HCT116 (cell line): ENCODE data around the gene PRR20D. TPM values are rescaled to one million over a fixed set of nuclear protein-coding genes. Genes with fewer than 3 reads are reported as not detected.

Experiments used
- ATAC-seq: fragments of 200-7000 bp; cut with Tn5 transposase; 2 replicates; pipeline ENCODE4 v1.9.1; 2020; ENCODE audit warnings: mild to moderate bottlenecking, moderate library complexity
- BruUV-seq: library from RNA; stranded (reverse); fragments of 400-500 nt; replicated peaks from 2 replicates; lab custom pipeline; 2021; lab: Mats Ljungman, UMichigan
- CTCF ChIA-PET: fragments of 300-600 bp; sonication (Branson Sonifier 250); formaldehyde crosslinking; loops from one replicate; lab custom pipeline; 2021; ENCODE audit warnings: antibody characterized with exemption; lab: Charles Lee
- POLR2A ChIA-PET: fragments of 300-600, 350-600 bp; sonication (Branson Sonifier 250); formaldehyde crosslinking; loops from one replicate; lab custom pipeline; 2021; ENCODE audit warnings: antibody characterized with exemption; lab: Charles Lee
- RAD21 ChIA-PET, 2 experiments: fragments of 300-600 bp; sonication (Branson Sonifier 250); formaldehyde crosslinking; loops; one replicate each; lab custom pipeline; 2023; ENCODE audit warnings: low total read pairs in 2 of 2; ENCODE audit not compliant: uncharacterized antibody in 2 of 2, unreplicated experiment in 2 of 2, low non-redundant PET in 1 of 2; lab: Charles Lee
- DNase-seq: peaks from one replicate; pipeline ENCODE4 v3.0.0-alpha.2; 2010; ENCODE audit warnings: low read depth, low spot score
- H2AFZ ChIP-seq: fragments of 200-600 bp; shearing (Covaris generic), sonication (generic); 2 replicates; pipeline ENCODE4 v1.6.1; 2017; ENCODE audit warnings: low read depth, mixed run types, mixed read lengths, antibody characterized with exemption, low read length; ENCODE audit not compliant: poor library complexity, severe bottlenecking
- H3K27ac ChIP-seq: 2 replicates; pipeline ENCODE4 v1.5.1; 2012; ENCODE audit warnings: low read depth, low read length
- H3K27me3 ChIP-seq: fragments of 200-600 bp; sonication (generic); 2 replicates; pipeline ENCODE4 v1.6.1; 2016; ENCODE audit warnings: mixed run types, low read length, mixed read lengths; ENCODE audit not compliant: insufficient read depth
- H3K36me3 ChIP-seq, 2 experiments: fragments of 200-500 bp in 1 of 2; fragments of 200-600 bp in 1 of 2; sonication (Bioruptor generic) in 1 of 2; sonication (generic) in 1 of 2; 2 replicates each; pipeline versions ENCODE4 v1.5.1 to v1.6.1; 2014 to 2016; ENCODE audit warnings: low read length in 2 of 2, inconsistent platforms in 1 of 2, mixed read lengths in 1 of 2, mixed run types in 1 of 2; ENCODE audit not compliant: insufficient read depth in 2 of 2, control insufficient read depth in 1 of 2
- H3K4me1 ChIP-seq, 2 experiments: fragments of 200-600 bp in 1 of 2; sonication (generic) in 1 of 2; 2 replicates each; pipeline versions ENCODE4 v1.5.1 to v1.6.1; 2012 to 2017; ENCODE audit warnings: low read length in 2 of 2, inconsistent platforms in 1 of 2, mild to moderate bottlenecking in 1 of 2, mixed read lengths in 1 of 2, mixed run types in 1 of 2, moderate library complexity in 1 of 2; ENCODE audit not compliant: insufficient read depth in 2 of 2, control insufficient read depth in 1 of 2
- H3K4me2 ChIP-seq: fragments of 200-600 bp; sonication (generic); 2 replicates; pipeline ENCODE4 v1.6.1; 2017; ENCODE audit warnings: mixed run types, low read length, mixed read lengths
- H3K4me3 ChIP-seq, 2 experiments: fragments of 200-600 bp in 1 of 2; sonication (generic) in 1 of 2; replicated peaks in 1 of 2; 2 replicates each; pipeline ENCODE4 v1.5.1; 2011 to 2016; ENCODE audit warnings: low read length in 2 of 2, control low read depth in 1 of 2, low read depth in 1 of 2, mild to moderate bottlenecking in 1 of 2, mixed read lengths in 1 of 2, mixed run types in 1 of 2
- H3K79me2 ChIP-seq: fragments of 200-600 bp; sonication (generic); 2 replicates; pipeline ENCODE4 v1.6.1; 2017; ENCODE audit warnings: mild to moderate bottlenecking, mixed run types, low read length, moderate library complexity, mixed read lengths; ENCODE audit not compliant: insufficient read depth
- H3K9ac ChIP-seq: fragments of 200-600 bp; sonication (generic); 2 replicates; pipeline ENCODE4 v1.6.1; 2016; ENCODE audit warnings: low read length, mixed read lengths
- H3K9me2 ChIP-seq: fragments of 200-600 bp; sonication (generic), shearing (Covaris generic); 2 replicates; pipeline ENCODE4 v1.6.1; 2017; ENCODE audit warnings: mixed run types, mild to moderate bottlenecking, moderate library complexity; ENCODE audit not compliant: insufficient read depth
- H3K9me3 ChIP-seq, 2 experiments: fragments of 200-500 bp in 1 of 2; fragments of 200-600 bp in 1 of 2; sonication (Bioruptor generic) in 1 of 2; sonication (generic) in 1 of 2; 2 replicates each; pipeline ENCODE4 v1.6.1; 2014 to 2017; ENCODE audit warnings: low read length in 2 of 2, mixed read lengths in 2 of 2, inconsistent platforms in 1 of 2, low read depth in 1 of 2, mild to moderate bottlenecking in 1 of 2, mixed run types in 1 of 2, moderate library complexity in 1 of 2; ENCODE audit not compliant: control insufficient read depth in 1 of 2, insufficient read depth in 1 of 2
- H4K20me1 ChIP-seq: fragments of 200-600 bp; sonication (generic), shearing (Covaris generic); 2 replicates; pipeline ENCODE4 v1.6.1; 2017; ENCODE audit warnings: mixed run types, mild to moderate bottlenecking, moderate library complexity; ENCODE audit not compliant: insufficient read depth
- ATF3 ChIP-seq: IDR thresholded peaks from 2 replicates; pipeline ENCODE4 v1.6.1; 2012
- CEBPB ChIP-seq: IDR thresholded peaks from 2 replicates; pipeline ENCODE4 v1.6.1; 2012; ENCODE audit warnings: low read depth
- EZH2 ChIP-seq: fragments of 200-600 bp; sonication (generic); IDR thresholded peaks from 2 replicates; pipeline ENCODE4 v1.6.1; 2017; ENCODE audit warnings: antibody characterized with exemption, mixed run types
- FOSL1 ChIP-seq: IDR thresholded peaks from 2 replicates; pipeline ENCODE4 v1.6.1; 2012; ENCODE audit warnings: low read depth
- JUND ChIP-seq: IDR thresholded peaks from 2 replicates; pipeline ENCODE4 v1.6.1; 2012
- POLR2A ChIP-seq: IDR thresholded peaks from 2 replicates; pipeline ENCODE4 v1.7.0; 2011; ENCODE audit warnings: borderline replicate concordance; ENCODE audit not compliant: insufficient read depth, insufficient read length; ENCODE audit errors: extremely low read depth
- POLR2AphosphoS5 ChIP-seq: IDR thresholded peaks from 2 replicates; pipeline ENCODE4 v1.6.1; 2011; ENCODE audit warnings: mild to moderate bottlenecking, low read depth, low read length, moderate library complexity
- SIN3A ChIP-seq: IDR thresholded peaks from 2 replicates; pipeline ENCODE4 v1.6.1; 2012; ENCODE audit warnings: low read depth
- SP1 ChIP-seq: IDR thresholded peaks from 2 replicates; pipeline ENCODE4 v1.6.1; 2012; ENCODE audit warnings: low read depth
- TCF7L2 ChIP-seq: IDR thresholded peaks from 2 replicates; pipeline ENCODE4 v1.7.0; 2011; ENCODE audit warnings: borderline replicate concordance, inconsistent platforms; ENCODE audit not compliant: insufficient read depth, insufficient read length; ENCODE audit errors: extremely low read depth
- ZNF274 ChIP-seq: fragments of 200-500 bp; sonication (Bioruptor generic); IDR thresholded peaks from 2 replicates; pipeline ENCODE4 v1.6.1; 2014; ENCODE audit warnings: mild to moderate bottlenecking, low read depth, low read length, inconsistent platforms
- intact Hi-C: fragments of 100-400 bp; cut with micrococcal nuclease; formaldehyde crosslinking; loops from 2 replicates; pipeline ENCODE4 v1.10.0; 2022
- total RNA-seq: library from RNA; stranded (reverse); gene quantifications from one replicate; pipeline ENCODE4 v1.2.1, GENCODE V29; 2021; ENCODE audit not compliant: unreplicated experiment
- TF ChIP-seq, protein P1 (sequence below): IDR thresholded peaks from 2 replicates; pipeline ENCODE4 v1.6.1; 2012
- TF ChIP-seq, protein P2 (sequence below): IDR thresholded peaks from 2 replicates; pipeline ENCODE4 v1.6.1; 2012; ENCODE audit warnings: low read depth

The PRR20D gene
- total RNA-seq, 1 experiment from 2014 or later: not detected

DNA sequence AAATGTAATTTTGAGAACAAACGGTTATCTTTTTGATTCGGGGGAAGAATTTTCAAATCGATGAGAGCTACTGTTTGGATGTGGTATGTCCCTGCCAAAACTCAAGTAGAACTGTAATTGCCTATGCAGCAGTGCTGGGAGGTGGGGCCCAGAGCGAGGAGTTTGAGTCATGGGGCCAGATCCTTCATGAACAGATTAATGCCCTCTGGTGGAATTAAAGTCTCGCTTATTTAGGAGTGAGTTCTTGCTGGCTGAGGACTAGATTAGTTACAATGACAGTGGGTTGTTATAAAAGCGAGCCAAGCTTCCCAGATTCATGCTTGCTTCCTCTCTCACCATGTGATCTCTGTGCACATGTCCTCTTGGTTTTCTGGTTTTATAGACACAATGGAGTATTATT lies 31.5 kb upstream of the PRR20D start:
- Histone ChIP-seq H3K79me2 (no peaks in the 10 kb centered on the region), H3K9me2 (no peaks in the 10 kb centered on the region), H3K9me3 (peaks cover 3 to 19% of the 10 kb centered on the region in 2 experiments; a peak in 2 of 4 replicates), H3K9ac (no peak overlapping the region), H3K4me2 (no peak overlapping the region), H3K27ac (no peak overlapping the region), H2AFZ (no peak overlapping the region), H3K27me3 (no peaks in the 10 kb centered on the region), H3K36me3 (no peaks in the 10 kb centered on the region), H4K20me1 (no peaks in the 10 kb centered on the region), H3K4me3 (no peak overlapping the region), H3K4me1 (no peaks in the 10 kb centered on the region)
- CTCF ChIA-PET: no interaction called here
- RAD21 ChIA-PET: no interaction called here
- no TSS peak for BruUV-seq
- intact Hi-C loops: no loop called here
- TF ChIP-seq POLR2A (no peak), ZNF274 (no peak), FOSL1 (no peak)
- ATAC-seq (no peak), DNase-seq (no peak)
- POLR2A ChIA-PET: no interaction called here

DNA sequence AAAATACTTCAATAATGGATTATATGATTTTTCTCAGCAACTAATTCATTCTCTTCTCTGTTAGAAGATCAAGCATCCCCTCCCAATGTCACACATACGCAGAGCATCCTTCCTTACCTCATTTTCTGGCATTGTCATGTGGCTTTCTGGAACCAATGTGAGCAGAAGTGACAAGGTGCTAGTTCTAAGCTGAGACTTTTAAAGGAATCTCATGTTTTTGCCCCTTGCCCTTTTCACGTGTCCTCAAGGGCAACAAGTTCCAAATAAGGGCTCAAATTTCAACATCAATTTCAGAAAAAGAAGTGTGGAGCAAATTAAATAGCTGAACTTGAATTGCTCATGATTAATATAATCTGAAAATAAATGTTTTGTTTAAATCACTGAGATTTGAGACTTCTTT lies 24.3 kb upstream of the PRR20D start:
- no peaks in the 10 kb centered on the region for H4K20me1 ChIP-seq
- H3K27me3 ChIP-seq: no peaks in the 10 kb centered on the region
- intact Hi-C loops: no loop called here
- no peaks in the 10 kb centered on the region for H3K36me3 ChIP-seq
- no peak overlapping the region for H3K27ac ChIP-seq
- no peaks in the 10 kb centered on the region for H3K9me2 ChIP-seq
- ChIA-PET RAD21 (no interaction called here), POLR2A (no interaction called here), CTCF (no interaction called here)
- H3K9ac ChIP-seq: no peak overlapping the region
- H3K4me1 ChIP-seq: no peaks in the 10 kb centered on the region
- H3K4me2 ChIP-seq: no peak overlapping the region
- TF ChIP-seq ZNF274: no peak
- TF ChIP-seq ATF3: no peak
- TF ChIP-seq TCF7L2: no peak
- no peak for TF ChIP-seq FOSL1
- no peak for TF ChIP-seq SIN3A
- no peak for TF ChIP-seq JUND
- TF ChIP-seq CEBPB: no peak
- TF ChIP-seq, protein P1, sequence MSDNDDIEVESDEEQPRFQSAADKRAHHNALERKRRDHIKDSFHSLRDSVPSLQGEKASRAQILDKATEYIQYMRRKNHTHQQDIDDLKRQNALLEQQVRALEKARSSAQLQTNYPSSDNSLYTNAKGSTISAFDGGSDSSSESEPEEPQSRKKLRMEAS: no peak
- TF ChIP-seq EZH2: no peak
- TF ChIP-seq POLR2AphosphoS5: no peak
- TF ChIP-seq, protein P2, sequence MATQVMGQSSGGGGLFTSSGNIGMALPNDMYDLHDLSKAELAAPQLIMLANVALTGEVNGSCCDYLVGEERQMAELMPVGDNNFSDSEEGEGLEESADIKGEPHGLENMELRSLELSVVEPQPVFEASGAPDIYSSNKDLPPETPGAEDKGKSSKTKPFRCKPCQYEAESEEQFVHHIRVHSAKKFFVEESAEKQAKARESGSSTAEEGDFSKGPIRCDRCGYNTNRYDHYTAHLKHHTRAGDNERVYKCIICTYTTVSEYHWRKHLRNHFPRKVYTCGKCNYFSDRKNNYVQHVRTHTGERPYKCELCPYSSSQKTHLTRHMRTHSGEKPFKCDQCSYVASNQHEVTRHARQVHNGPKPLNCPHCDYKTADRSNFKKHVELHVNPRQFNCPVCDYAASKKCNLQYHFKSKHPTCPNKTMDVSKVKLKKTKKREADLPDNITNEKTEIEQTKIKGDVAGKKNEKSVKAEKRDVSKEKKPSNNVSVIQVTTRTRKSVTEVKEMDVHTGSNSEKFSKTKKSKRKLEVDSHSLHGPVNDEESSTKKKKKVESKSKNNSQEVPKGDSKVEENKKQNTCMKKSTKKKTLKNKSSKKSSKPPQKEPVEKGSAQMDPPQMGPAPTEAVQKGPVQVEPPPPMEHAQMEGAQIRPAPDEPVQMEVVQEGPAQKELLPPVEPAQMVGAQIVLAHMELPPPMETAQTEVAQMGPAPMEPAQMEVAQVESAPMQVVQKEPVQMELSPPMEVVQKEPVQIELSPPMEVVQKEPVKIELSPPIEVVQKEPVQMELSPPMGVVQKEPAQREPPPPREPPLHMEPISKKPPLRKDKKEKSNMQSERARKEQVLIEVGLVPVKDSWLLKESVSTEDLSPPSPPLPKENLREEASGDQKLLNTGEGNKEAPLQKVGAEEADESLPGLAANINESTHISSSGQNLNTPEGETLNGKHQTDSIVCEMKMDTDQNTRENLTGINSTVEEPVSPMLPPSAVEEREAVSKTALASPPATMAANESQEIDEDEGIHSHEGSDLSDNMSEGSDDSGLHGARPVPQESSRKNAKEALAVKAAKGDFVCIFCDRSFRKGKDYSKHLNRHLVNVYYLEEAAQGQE: no peak
- TF ChIP-seq SP1: no peak
- H3K9me3 ChIP-seq: peaks cover 11 to 21% of the 10 kb centered on the region in 2 experiments
- no peaks in the 10 kb centered on the region for H3K79me2 ChIP-seq
- ATAC-seq (no peak), DNase-seq (no peak)
- no TSS peak for BruUV-seq
- H3K4me3 ChIP-seq: no peak overlapping the region
- no peak overlapping the region for H2AFZ ChIP-seq
